ENCODE data around the gene TBX2. TPM values are rescaled to one million over a fixed set of nuclear protein-coding genes. Genes with fewer than 3 reads are reported as not detected.
"Not testable (repeated sequence)": the region's sequence is repeated elsewhere in the genome, so short reads cannot be mapped to it uniquely, and the experiment has no call there.

Gene TBX2
- total RNA-seq, 2 donors from 2014 or later = 35.2 to 49.5 TPM

- Histone ChIP-seq H3K4me3 (no peak overlapping the region), H3K27me3 (replicated peaks; ENCODE audit: insufficient read depth) (no peaks in the 10 kb centered on the region), H3K36me3 (no peaks in the 10 kb centered on the region), H3K9me3 (no peaks in the 10 kb centered on the region), H3K4me1 (ENCODE audit: control insufficient read depth in 1 of 2, low read depth in 2 of 2) (no peaks in the 10 kb centered on the region), H3K27ac (no peak overlapping the region)
- ATAC-seq (ENCODE audit: insufficient number of reproducible peaks, low FRiP score, low read depth) (no peak), DNase-seq (ENCODE audit: low spot score) (no peak)
- TF ChIP-seq CTCF (IDR thresholded peaks at IDR 0.05) = no peak
Measured at GRCh38 chr17:61354895-61355874, 44.5 kb upstream of the TBX2 start.

GRCh38 chr17:61357061-61357460, 42.6 kb upstream of the TBX2 start:
- not testable (repeated sequence) for H3K9me3 ChIP-seq; ATAC-seq (ENCODE audit: insufficient number of reproducible peaks, low FRiP score, low read depth); H3K36me3 ChIP-seq; DNase-seq (ENCODE audit: low spot score); H3K27me3 ChIP-seq (replicated peaks; ENCODE audit: insufficient read depth); H3K4me3 ChIP-seq; H3K4me1 ChIP-seq (ENCODE audit: control insufficient read depth in 1 of 2, low read depth in 2 of 2); H3K27ac ChIP-seq

- DNase-seq (ENCODE audit: low spot score); H3K4me1 ChIP-seq (ENCODE audit: control insufficient read depth in 1 of 2, low read depth in 2 of 2); H3K36me3 ChIP-seq; H3K27ac ChIP-seq; ATAC-seq (ENCODE audit: insufficient number of reproducible peaks, low FRiP score, low read depth); H3K9me3 ChIP-seq; H3K27me3 ChIP-seq (replicated peaks; ENCODE audit: insufficient read depth); H3K4me3 ChIP-seq: not testable (repeated sequence)
Measured at GRCh38 chr17:61359513-61359912, 40.1 kb upstream of the TBX2 start.

- Histone ChIP-seq H3K27ac (no peak overlapping the region), H3K9me3 (no peaks in the 10 kb centered on the region), H3K4me3 (no peak overlapping the region), H3K36me3 (no peaks in the 10 kb centered on the region), H3K4me1 (ENCODE audit: control insufficient read depth in 1 of 2, low read depth in 2 of 2) (peaks cover 0 to 3% of the 10 kb centered on the region in 2 donors), H3K27me3 (replicated peaks; ENCODE audit: insufficient read depth) (no peaks in the 10 kb centered on the region)
- no peak for ATAC-seq (ENCODE audit: insufficient number of reproducible peaks, low FRiP score, low read depth)
- DNase-seq (ENCODE audit: low spot score) = no peak
- no peak for TF ChIP-seq CTCF (IDR thresholded peaks at IDR 0.05)
Measured at GRCh38 chr17:61360318-61360943, 39.2 kb upstream of the TBX2 start.

GRCh38 chr17:61361084-61361483, 38.6 kb upstream of the TBX2 start:
- no peaks in the 10 kb centered on the region for H3K27me3 ChIP-seq (replicated peaks; ENCODE audit: insufficient read depth)
- no peaks in the 10 kb centered on the region for H3K9me3 ChIP-seq
- no peaks in the 10 kb centered on the region for H3K36me3 ChIP-seq
- TF ChIP-seq CTCF (IDR thresholded peaks at IDR 0.05) = no peak
- no peak for ATAC-seq (ENCODE audit: insufficient number of reproducible peaks, low FRiP score, low read depth)
- H3K27ac ChIP-seq = no peak overlapping the region
- peaks cover 0 to 3% of the 10 kb centered on the region in 2 donors for H3K4me1 ChIP-seq (ENCODE audit: control insufficient read depth in 1 of 2, low read depth in 2 of 2)
- H3K4me3 ChIP-seq = no peak overlapping the region
- no peak for DNase-seq (ENCODE audit: low spot score)

- H3K9me3 ChIP-seq = no peaks in the 10 kb centered on the region
- H3K27me3 ChIP-seq (replicated peaks; ENCODE audit: insufficient read depth) = no peaks in the 10 kb centered on the region
- H3K36me3 ChIP-seq = no peaks in the 10 kb centered on the region
- ATAC-seq (ENCODE audit: insufficient number of reproducible peaks, low FRiP score, low read depth) (no peak), DNase-seq (ENCODE audit: low spot score) (no peak)
- peaks cover 0 to 3% of the 10 kb centered on the region in 2 donors for H3K4me1 ChIP-seq (ENCODE audit: control insufficient read depth in 1 of 2, low read depth in 2 of 2)
- H3K27ac ChIP-seq = no peak overlapping the region
- no peak overlapping the region for H3K4me3 ChIP-seq
- TF ChIP-seq CTCF (IDR thresholded peaks at IDR 0.05) = no peak
Measured at GRCh38 chr17:61362396-61362795, 37.2 kb upstream of the TBX2 start.
